Activated T-helper 1 cell treated with anti-CD3 and anti-CD28 coated beads, Interleukin-2, amount 50 U/mL, for 16 hours (primary cell): Measurements from ENCODE around the gene RHOBTB3.
"Not testable (repeated sequence)": the region's sequence is repeated elsewhere in the genome, so short reads cannot be mapped to it uniquely, and the experiment has no call there.

Experiments used
- DNase-seq, 2 donors: peaks; one replicate each; pipeline ENCODE4 v3.0.0-alpha.2; 2020; ENCODE audit warnings: low read depth in 1 of 2, low spot score in 1 of 2

Gene RHOBTB3

DNA sequence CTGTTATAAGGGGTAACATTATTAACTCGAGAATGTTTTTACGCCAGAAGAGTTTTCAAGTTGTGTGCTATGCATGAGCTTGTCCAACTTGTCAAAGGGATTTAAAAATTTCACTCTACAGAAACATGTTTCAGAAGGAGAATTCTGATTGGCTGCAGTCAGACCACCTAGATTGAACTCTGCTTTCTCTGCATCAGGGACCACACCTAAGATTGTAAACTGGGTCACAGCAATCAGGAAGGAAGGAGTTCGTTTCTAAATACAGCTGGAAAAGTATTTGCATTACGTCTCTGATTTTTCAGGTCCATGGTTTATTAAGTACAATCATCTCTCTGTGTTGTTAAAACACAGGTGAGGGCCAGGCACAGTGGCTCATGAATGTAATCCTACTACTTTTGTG is 85.6 kb downstream of the RHOBTB3 start:
- no peak for DNase-seq

DNA sequence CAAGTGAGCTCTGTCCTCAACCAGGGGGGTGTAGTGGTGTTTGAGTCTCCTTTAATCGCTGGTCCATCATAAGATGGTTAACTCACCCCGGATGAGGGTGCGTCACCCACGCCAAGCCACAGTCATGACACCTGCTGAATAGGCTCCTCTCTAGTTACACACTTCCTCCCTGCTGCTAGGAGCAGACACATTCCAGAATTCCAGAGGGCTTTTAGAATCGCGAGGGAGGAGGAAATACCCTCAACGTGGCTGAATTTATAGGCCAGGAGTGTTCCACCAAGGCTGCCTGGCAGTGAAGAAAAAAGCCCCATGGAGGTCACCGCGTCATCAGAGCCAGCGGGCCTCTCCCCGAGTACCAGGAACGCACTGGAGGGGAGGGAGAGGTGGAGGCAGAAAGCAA is 86.3 kb downstream of the RHOBTB3 start:
- DNase-seq: no peak

DNA sequence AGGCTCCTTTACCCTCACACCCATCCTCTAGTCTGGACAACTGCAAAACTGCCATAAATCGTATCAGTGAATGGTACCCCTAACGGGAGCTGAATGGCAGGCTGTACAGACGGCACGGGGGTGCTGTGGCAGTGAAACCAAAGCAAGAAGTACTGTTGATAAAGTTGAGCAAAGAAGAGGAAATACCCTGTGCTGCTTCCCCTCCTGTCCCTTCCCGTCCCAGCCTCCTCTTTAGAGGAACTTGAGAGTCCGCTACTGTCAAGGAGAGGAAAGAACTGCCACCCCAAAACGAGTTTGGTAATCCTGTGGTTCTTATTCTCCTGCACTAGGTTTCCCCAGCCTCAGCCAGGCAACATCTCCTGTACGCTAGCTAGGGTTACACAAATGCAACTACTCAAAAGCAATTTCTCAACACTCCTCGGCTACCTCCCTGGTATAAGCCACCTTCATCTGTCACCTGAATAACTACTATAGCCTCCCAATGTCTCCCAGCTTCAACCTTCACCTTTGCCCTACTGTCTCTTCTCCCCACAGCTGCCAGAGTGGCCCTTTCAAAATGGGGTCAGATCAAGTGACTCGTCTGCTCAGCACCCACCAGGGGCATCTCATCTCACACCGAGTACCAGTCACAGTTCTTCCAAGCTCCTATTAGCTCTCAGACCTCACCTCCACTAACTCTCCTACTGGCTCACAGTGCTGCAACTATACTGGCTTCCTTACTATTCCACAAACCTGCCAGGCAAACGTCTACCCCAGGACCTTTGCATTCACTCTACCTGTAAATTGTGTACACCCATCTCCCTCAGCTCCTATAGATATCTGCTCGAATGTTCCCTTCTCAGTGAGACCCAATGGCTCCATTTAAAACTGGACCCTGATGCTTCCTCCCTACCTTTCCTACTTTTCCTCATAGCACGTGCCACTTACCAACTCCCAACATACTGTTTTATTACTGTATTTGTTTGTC is 87.3 kb downstream of the RHOBTB3 start:
- DNase-seq: no peak

- no peak for DNase-seq
These were observed 90.2 kb downstream of the RHOBTB3 start for GRCh38 chr5:95821110-95822021.

DNA sequence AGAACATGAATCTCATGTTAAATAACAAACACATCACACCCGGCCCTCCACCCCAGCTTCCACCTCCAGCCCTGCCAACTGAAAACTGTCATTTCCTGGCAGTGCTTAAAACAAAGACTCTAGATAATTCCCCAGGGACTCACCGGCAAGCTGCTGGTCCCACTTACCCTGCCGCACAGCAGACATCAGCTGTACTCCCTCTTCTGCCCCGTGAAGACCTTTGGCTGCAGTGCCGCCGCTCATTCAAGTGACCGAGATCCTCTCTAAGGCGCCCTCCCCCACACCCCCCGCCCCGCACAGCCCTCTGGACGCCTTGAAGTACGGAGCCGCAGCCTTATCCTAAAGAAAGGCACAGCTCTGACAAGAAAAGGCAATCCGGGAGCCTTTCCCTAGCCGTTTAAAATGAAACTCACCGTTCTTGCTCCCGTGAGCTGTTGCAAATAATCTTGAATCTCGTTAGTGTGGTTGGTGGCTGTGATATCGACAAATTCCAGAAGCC is 91.0 kb downstream of the RHOBTB3 start:
- DNase-seq: no peak

DNA sequence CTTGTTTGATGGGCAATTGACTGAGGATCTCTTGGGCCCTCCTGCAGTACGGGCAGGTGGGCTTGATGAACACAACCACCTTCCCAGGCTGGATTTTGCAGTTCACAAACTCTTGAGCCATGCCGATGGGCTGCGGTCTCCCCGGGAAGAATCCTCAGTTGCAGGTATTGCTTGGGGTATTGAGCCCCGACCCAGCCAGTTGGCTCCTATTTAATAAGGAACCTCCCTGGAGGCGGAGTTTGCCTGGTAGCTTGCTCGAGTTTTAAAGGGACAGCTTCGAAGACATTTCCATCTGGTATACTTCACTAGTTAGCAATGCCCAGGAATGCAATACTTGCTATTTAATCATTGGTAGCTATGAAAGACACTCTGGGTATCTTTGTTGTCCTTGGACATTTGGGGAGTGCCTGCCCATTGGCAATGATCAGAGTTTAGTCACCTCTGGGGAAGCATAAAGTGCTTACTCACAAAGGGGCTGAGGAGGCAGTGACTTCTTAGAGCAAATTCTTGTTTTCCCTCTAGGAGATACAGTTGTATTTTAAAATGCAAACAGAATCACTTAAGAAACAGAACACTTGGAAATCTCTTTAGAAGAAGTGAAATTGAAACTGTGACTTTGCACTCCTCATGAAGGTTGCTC is 91.5 kb downstream of the RHOBTB3 start, which contains the start of gene GLRX:
Gene GLRX (minus strand): TSS at position 185 of the 640 bp plus-strand sequence. CDS start 64 bp downstream, at position 121.
- no peak for DNase-seq

- no peak for DNase-seq
These were observed 92.1 kb downstream of the RHOBTB3 start for GRCh38 chr5:95823218-95823737.

GRCh38 chr5:95823738-95824609 is 92.8 kb downstream of the RHOBTB3 start:
- no peak for DNase-seq

DNA sequence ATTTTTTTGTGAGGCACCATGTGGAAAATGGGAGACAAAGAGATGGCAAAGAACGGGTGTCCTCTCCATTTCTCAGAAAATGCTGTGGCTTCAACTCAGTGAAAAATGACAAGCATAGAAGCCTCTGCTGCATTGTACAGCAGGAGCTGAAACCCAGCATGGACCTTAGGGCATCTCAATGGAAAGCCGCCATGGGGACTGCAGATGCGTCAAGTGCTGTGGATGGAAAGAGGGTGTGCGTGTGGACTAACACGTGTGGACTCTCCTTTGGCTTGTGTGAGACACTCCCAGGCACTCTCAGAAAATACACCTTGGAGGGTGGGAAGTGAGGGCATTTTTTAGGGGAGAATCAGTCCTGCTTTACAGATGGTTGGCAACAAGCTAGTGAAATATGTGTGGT is 93.6 kb downstream of the RHOBTB3 start:
- no peak for DNase-seq

DNA sequence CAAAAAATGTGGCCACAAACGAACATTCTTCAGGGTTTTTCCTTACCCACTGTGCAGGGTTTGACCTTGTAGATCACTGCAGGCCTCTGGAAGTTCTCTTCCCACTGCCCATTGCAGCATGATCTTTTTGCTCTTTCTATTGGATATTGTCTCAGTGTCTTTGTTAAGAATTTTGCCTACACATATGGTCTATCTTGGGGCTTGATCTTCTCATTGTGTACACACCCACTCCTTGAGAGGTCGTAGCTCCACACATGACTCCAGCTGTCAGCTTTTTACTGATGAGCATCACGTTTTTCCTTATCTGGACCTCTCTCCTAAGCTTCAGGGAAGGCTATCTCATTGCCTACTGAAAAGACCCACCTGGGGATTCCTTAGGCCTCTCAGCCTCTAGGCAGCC is 94.4 kb downstream of the RHOBTB3 start:
- no peak for DNase-seq

- no peak for DNase-seq
These were observed 96.1 kb downstream of the RHOBTB3 start for GRCh38 chr5:95826949-95827891.

DNA sequence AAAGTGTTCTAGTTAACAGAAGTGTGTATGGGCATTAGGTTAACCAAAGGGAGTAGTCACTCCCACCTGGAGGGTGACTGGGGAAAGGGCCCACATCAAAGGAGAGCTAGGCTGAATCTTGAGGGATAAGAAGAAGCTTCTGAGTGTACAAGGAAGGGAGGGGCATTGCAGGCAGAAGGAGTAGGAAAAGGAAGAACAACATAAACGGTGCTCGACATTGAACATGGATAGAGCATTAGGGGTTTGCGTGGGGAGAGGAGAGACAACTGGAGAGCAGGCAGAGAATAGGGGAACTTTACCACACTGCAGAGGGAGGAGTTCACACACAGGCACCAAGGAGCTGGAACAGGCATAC is 96.7 kb downstream of the RHOBTB3 start:
- DNase-seq: no peak

DNA sequence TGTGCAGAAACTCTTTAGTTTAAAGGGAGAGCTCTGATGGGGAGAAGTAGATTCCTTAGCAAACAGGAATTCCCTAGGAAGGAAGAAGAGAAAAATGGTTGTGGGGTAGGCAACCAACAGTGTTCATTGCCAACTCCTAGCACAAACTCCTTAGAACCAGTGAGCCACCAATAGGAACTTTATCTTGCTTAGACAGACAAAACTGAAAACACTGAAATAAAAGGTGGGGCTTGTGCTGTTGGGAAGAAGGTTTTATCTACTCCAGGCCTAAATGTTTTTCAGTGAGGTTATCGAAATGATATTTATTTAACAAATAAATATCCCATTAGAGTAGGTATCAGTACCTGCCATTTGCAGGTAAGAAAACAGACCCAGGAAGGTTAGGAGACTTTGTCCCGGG is 99.1 kb downstream of the RHOBTB3 start:
- no peak for DNase-seq

- no peak for DNase-seq
These were observed 101.5 kb downstream of the RHOBTB3 start for GRCh38 chr5:95832664-95833063.

DNA sequence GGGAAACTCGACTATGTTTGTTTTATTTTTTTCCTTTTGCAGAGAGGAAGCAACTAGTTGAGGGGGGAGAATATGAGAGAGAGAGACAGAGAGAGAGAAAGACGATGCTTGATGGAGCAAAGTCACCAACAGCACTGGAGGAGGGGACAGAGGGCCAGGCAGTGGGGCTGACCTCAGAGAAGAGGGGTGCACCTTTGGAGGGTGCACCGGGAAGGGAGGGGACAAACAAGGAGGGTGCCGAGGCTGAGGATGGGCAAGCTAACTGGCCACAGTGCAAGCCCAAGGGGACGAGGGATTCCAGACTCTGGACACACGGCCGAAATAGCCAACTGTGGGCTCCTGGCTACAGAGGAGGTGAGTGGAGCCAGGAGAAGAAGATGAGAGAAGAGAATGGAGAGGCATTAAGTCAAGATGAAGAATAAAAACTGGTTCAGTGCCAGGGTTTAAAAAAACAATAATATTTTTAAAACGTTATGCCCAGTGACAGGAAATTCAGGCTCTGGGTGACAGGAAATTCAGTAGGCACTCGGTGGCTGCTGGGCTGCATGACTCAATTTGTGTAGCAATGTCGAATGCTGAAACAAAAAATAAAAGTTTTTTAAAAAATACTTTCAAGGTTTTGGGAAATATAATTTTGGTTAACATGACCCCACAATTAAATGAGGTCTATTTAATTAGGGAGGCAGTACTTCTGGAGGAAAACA is 104.7 kb downstream of the RHOBTB3 start:
- DNase-seq: no peak

- no peak for DNase-seq
These were observed 105.4 kb downstream of the RHOBTB3 start for GRCh38 chr5:95836544-95836943.

- not testable (repeated sequence) for DNase-seq
These were observed 105.8 kb downstream of the RHOBTB3 start for GRCh38 chr5:95836971-95837370.

GRCh38 chr5:95837492-95837891 is 106.4 kb downstream of the RHOBTB3 start:
- DNase-seq: no peak
